ENCODE results near the gene ERC1. TPM values are rescaled to one million over a fixed set of nuclear protein-coding genes. Genes with fewer than 3 reads are reported as not detected.

ERC1 gene
- polyA plus RNA-seq, 1 donor from 2014 or later = 7.1 TPM

DNA sequence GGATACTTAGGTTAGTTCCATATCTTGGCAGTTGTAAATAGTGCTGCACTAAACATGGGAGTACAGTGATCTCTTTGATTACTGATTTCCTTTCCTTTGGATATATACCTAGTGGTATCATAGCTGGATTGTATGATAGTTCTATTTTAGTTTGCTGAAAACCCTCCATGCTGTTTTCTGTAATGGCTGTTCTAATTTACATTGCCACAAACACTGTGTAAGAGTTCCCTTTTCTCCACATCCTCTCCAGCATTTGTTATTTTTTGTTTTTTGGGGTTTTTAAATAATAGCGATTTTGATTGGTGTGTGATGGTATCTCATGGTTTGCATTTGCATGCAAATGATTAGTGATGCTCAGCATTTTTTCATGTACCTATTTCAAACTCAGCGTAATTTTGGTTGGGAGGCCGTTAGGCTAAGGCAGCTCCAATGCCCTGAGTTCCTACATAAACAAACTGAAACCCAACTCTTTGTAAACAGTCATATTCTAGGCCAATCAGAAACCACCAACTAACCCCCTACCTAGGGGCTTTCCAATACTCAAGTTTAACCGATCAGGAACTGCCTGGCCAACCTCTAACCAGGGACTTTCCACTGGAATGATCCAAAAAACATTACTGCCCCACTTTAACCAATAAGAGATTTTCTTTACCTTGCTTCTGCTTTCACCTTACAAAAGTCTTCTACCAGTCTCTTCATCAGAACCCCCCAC, 431.7 kb downstream of the ERC1 start:
- H3K79me2 ChIP-seq (replicated peaks; ENCODE audit: insufficient read depth, low read length) = no peaks in the 10 kb centered on the region
- no peaks in the 10 kb centered on the region for H3K9me2 ChIP-seq (ENCODE audit: insufficient read depth, low read length)
- no peaks in the 10 kb centered on the region for H4K20me1 ChIP-seq (ENCODE audit: insufficient read depth)
- no peak overlapping the region for H3K4me2 ChIP-seq (ENCODE audit: low read length)
- H3K27me3 ChIP-seq (ENCODE audit: insufficient read depth, low read depth, low read length) = no peaks in the 10 kb centered on the region
- H3K9me3 ChIP-seq (ENCODE audit: low read length) = no peaks in the 10 kb centered on the region
- no peak overlapping the region for H2AFZ ChIP-seq (ENCODE audit: low read depth, low read length)
- no peak overlapping the region for H3K9ac ChIP-seq (ENCODE audit: low read length)
- H3K27ac ChIP-seq (ENCODE audit: low read length) = no peak overlapping the region
- H3K36me3 ChIP-seq (ENCODE audit: insufficient read depth, low read length) = peaks cover 3% of the 10 kb centered on the region
- no peak overlapping the region for H3K4me3 ChIP-seq (ENCODE audit: low read length)
- no peak for TF ChIP-seq TAF1 (IDR thresholded peaks at IDR 0.05; ENCODE audit: low read depth)
- TF ChIP-seq REST (IDR thresholded peaks at IDR 0.05; ENCODE audit: borderline replicate concordance) = no peak
- no peak for TF ChIP-seq RAD21 (conservative IDR thresholded peaks at IDR 0.05)
- TF ChIP-seq MXI1 (conservative IDR thresholded peaks at IDR 0.05; ENCODE audit: poor library complexity, severe bottlenecking) = no peak
- no peak for TF ChIP-seq SMC3 (conservative IDR thresholded peaks at IDR 0.05; ENCODE audit: poor library complexity)
- TF ChIP-seq POLR2AphosphoS5 (IDR thresholded peaks at IDR 0.05) = no peak
- TF ChIP-seq EZH2 (IDR thresholded peaks at IDR 0.05; ENCODE audit: borderline replicate concordance, insufficient read depth, low read length, poor library complexity, severe bottlenecking) = no peak
- TF ChIP-seq EP300 (conservative IDR thresholded peaks at IDR 0.05; ENCODE audit: poor library complexity, severe bottlenecking) = no peak
- TF ChIP-seq, protein P1, sequence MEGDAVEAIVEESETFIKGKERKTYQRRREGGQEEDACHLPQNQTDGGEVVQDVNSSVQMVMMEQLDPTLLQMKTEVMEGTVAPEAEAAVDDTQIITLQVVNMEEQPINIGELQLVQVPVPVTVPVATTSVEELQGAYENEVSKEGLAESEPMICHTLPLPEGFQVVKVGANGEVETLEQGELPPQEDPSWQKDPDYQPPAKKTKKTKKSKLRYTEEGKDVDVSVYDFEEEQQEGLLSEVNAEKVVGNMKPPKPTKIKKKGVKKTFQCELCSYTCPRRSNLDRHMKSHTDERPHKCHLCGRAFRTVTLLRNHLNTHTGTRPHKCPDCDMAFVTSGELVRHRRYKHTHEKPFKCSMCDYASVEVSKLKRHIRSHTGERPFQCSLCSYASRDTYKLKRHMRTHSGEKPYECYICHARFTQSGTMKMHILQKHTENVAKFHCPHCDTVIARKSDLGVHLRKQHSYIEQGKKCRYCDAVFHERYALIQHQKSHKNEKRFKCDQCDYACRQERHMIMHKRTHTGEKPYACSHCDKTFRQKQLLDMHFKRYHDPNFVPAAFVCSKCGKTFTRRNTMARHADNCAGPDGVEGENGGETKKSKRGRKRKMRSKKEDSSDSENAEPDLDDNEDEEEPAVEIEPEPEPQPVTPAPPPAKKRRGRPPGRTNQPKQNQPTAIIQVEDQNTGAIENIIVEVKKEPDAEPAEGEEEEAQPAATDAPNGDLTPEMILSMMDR (IDR thresholded peaks at IDR 0.05; ENCODE audit: poor library complexity, severe bottlenecking) = no peak
- no peaks in the 10 kb centered on the region for H3F3A ChIP-seq (ENCODE audit: insufficient read depth, low read length, poor library complexity, severe bottlenecking)

- Histone ChIP-seq H3K9me3 (ENCODE audit: low read length) (no peaks in the 10 kb centered on the region), H3K4me3 (ENCODE audit: low read length) (no peak overlapping the region), H3K27me3 (ENCODE audit: insufficient read depth, low read depth, low read length) (no peaks in the 10 kb centered on the region), H3K79me2 (replicated peaks; ENCODE audit: insufficient read depth, low read length) (no peaks in the 10 kb centered on the region), H3K36me3 (ENCODE audit: insufficient read depth, low read length) (no peaks in the 10 kb centered on the region), H3K4me2 (ENCODE audit: low read length) (no peak overlapping the region), H3F3A (ENCODE audit: insufficient read depth, low read length, poor library complexity, severe bottlenecking) (no peaks in the 10 kb centered on the region), H3K9ac (ENCODE audit: low read length) (no peak overlapping the region), H3K27ac (ENCODE audit: low read length) (no peak overlapping the region), H3K9me2 (ENCODE audit: insufficient read depth, low read length) (no peaks in the 10 kb centered on the region), H2AFZ (ENCODE audit: low read depth, low read length) (no peak overlapping the region), H4K20me1 (ENCODE audit: insufficient read depth) (no peaks in the 10 kb centered on the region)
- no peak for TF ChIP-seq SMC3 (conservative IDR thresholded peaks at IDR 0.05; ENCODE audit: poor library complexity)
Observed at GRCh38 chr12:1424674-1425395, 433.8 kb downstream of the ERC1 start.

All from neural cell (in vitro differentiated cells).